Stimulated activated CD4-positive, alpha-beta T cell treated with anti-CD3 and anti-CD28 coated beads, Interleukin-12 subunit alpha, Interleukin-12 subunit beta, amount 100 ng/mL, for 24 hours (primary cell): Measurements from ENCODE around the gene PLB1.

Experiments
- DNase-seq, 2 experiments: peaks; one replicate each; pipeline ENCODE4 v3.0.0-alpha.2; 2020; ENCODE audit warnings: low read depth in 2 of 2

Gene PLB1

GRCh38 chr2:28591711-28592335 lies 96.0 kb downstream of the PLB1 start:
- DNase-seq, result no peak

- no peak for DNase-seq
Measured at GRCh38 chr2:28592481-28592880, 96.6 kb downstream of the PLB1 start.

- no peak for DNase-seq
Measured at GRCh38 chr2:28593160-28593755, 97.4 kb downstream of the PLB1 start.

GRCh38 chr2:28594000-28594331 lies 98.1 kb downstream of the PLB1 start:
- DNase-seq, result no peak

- peak; percentile 73 to 91 for DNase-seq
Measured at GRCh38 chr2:28594332-28595108, 98.7 kb downstream of the PLB1 start.

GRCh38 chr2:28595323-28595722 lies 99.5 kb downstream of the PLB1 start:
- DNase-seq, result no peak

- DNase-seq, result no peak
Measured at GRCh38 chr2:28598484-28598883, 102.6 kb downstream of the PLB1 start.

- DNase-seq, result no peak
Measured at GRCh38 chr2:28600181-28600580, 104.3 kb downstream of the PLB1 start.

- no peak for DNase-seq
Measured at GRCh38 chr2:28601616-28602015, 105.8 kb downstream of the PLB1 start.

GRCh38 chr2:28602136-28602660 lies 106.3 kb downstream of the PLB1 start:
- no peak for DNase-seq

- DNase-seq, result no peak
Measured at GRCh38 chr2:28602751-28603639, 107.1 kb downstream of the PLB1 start.

- no peak for DNase-seq
Measured at GRCh38 chr2:28603821-28604220, 108.0 kb downstream of the PLB1 start.

- DNase-seq, result no peak
Measured at GRCh38 chr2:28604284-28604843, 108.5 kb downstream of the PLB1 start.

GRCh38 chr2:28606986-28607441 lies 111.2 kb downstream of the PLB1 start:
- DNase-seq, result no peak

- no peak for DNase-seq
Measured at GRCh38 chr2:28607730-28608499, 112.1 kb downstream of the PLB1 start.

- DNase-seq, result no peak
Measured at GRCh38 chr2:28608500-28609424, 112.9 kb downstream of the PLB1 start.

GRCh38 chr2:28610583-28611201 lies 114.8 kb downstream of the PLB1 start:
- peak in 1 of 2 experiments; percentile 32 for DNase-seq

GRCh38 chr2:28612131-28612812 lies 116.4 kb downstream of the PLB1 start:
- no peak for DNase-seq

- no peak for DNase-seq
Measured at GRCh38 chr2:28613186-28613585, 117.3 kb downstream of the PLB1 start.
